RPMI7951 (cell line): ENCODE measurements around the gene LIG1. TPM values are rescaled to one million over a fixed set of nuclear protein-coding genes. Genes with fewer than 3 reads are reported as not detected.
"Not testable (repeated sequence)": the region's sequence is repeated elsewhere in the genome, so short reads cannot be mapped to it uniquely, and the experiment has no call there.

ENCODE experiments used
- DNase-seq: peaks from one replicate; pipeline ENCODE4 v3.0.0-alpha.2; 2012; ENCODE audit warnings: low read depth
- total RNA-seq: library from RNA; depleted of rRNA; stranded (reverse); fragments of >200 nt; shearing (Covaris generic); gene quantifications from 2 replicates; pipeline ENCODE4 v1.2.3, GENCODE V29; 2014; rRNA removed

Gene LIG1
- total RNA-seq, 1 experiment from 2014 or later = 44.0 TPM

- no peak for DNase-seq
Observed at GRCh38 chr19:48085076-48085475, 85.1 kb downstream of the LIG1 start.

GRCh38 chr19:48081106-48081505 is 89.0 kb downstream of the LIG1 start:
- no peak for DNase-seq

GRCh38 chr19:48070177-48070769 is 99.9 kb downstream of the LIG1 start:
- DNase-seq = not testable (repeated sequence)

- DNase-seq = no peak
Observed at GRCh38 chr19:48069435-48069834, 100.7 kb downstream of the LIG1 start.

Other genes starting within 250 kb of the LIG1 start
- not detected in 2 replicates for gene BSPH1, start 178.2 kb downstream of the LIG1 start, total RNA-seq
- not detected in 2 replicates for gene ELSPBP1, start 175.7 kb downstream of the LIG1 start, total RNA-seq
- not detected in 2 replicates for gene CABP5, start 126.3 kb downstream of the LIG1 start, total RNA-seq
- 5.9 and 6.8 TPM in 2 replicates for gene PLA2G4C, start 59.5 kb downstream of the LIG1 start, total RNA-seq
- 1.4 and 2.1 TPM in 2 replicates for gene ZSWIM9, start 336 bp upstream of the LIG1 start, total RNA-seq
- gene CARD8, start 85.6 kb upstream of the LIG1 start, total RNA-seq = 27.2 and 28.1 TPM in 2 replicates
- 0.24 and 0.49 TPM in 2 replicates for gene ZNF114, start 99.7 kb upstream of the LIG1 start, total RNA-seq
- gene EMP3, start 155.2 kb upstream of the LIG1 start, total RNA-seq = 246 and 286 TPM in 2 replicates
- gene TMEM143, start 193.6 kb upstream of the LIG1 start, total RNA-seq = 4.4 and 6.4 TPM in 2 replicates
- not detected in 2 replicates for gene SYNGR4, start 194.0 kb upstream of the LIG1 start, total RNA-seq
- gene KDELR1, start 221.2 kb upstream of the LIG1 start, total RNA-seq = 153 and 156 TPM in 2 replicates
- 0.60 and 0.68 TPM in 2 replicates for gene GRIN2D, start 223.3 kb upstream of the LIG1 start, total RNA-seq